ENCODE results near the gene OR6N1.

DNA sequence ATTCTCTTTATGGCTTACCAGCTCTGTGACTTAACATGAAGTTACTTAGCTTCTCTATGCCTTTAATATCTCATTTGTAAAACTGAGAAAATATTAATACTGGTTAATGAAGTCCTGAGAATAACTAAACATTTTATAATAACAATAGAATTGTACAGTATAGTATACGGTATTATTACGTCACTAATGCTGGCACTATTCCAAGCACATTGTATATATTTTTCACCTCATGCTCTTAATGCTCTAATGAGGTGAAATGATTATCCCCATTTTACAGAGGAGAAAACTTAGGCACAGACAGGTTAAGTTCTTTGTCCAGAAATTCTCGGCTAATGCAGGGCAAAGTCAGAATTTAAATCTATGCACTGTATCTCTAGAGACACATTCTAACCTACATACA is 52.3 kb downstream of the OR6N1 start:
- TF ChIP-seq, protein P1, sequence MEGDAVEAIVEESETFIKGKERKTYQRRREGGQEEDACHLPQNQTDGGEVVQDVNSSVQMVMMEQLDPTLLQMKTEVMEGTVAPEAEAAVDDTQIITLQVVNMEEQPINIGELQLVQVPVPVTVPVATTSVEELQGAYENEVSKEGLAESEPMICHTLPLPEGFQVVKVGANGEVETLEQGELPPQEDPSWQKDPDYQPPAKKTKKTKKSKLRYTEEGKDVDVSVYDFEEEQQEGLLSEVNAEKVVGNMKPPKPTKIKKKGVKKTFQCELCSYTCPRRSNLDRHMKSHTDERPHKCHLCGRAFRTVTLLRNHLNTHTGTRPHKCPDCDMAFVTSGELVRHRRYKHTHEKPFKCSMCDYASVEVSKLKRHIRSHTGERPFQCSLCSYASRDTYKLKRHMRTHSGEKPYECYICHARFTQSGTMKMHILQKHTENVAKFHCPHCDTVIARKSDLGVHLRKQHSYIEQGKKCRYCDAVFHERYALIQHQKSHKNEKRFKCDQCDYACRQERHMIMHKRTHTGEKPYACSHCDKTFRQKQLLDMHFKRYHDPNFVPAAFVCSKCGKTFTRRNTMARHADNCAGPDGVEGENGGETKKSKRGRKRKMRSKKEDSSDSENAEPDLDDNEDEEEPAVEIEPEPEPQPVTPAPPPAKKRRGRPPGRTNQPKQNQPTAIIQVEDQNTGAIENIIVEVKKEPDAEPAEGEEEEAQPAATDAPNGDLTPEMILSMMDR (IDR thresholded peaks at IDR 0.05): no peak
- no peak for TF ChIP-seq POLR2A (IDR thresholded peaks at IDR 0.05)

Data from testis (tissue), 2 donors.